Measurements from ENCODE around the gene SPEM1. TPM values are rescaled to one million over a fixed set of nuclear protein-coding genes. Genes with fewer than 3 reads are reported as not detected.

Gene SPEM1
- total RNA-seq, 4 donors from 2014 or later, result not detected

DNA sequence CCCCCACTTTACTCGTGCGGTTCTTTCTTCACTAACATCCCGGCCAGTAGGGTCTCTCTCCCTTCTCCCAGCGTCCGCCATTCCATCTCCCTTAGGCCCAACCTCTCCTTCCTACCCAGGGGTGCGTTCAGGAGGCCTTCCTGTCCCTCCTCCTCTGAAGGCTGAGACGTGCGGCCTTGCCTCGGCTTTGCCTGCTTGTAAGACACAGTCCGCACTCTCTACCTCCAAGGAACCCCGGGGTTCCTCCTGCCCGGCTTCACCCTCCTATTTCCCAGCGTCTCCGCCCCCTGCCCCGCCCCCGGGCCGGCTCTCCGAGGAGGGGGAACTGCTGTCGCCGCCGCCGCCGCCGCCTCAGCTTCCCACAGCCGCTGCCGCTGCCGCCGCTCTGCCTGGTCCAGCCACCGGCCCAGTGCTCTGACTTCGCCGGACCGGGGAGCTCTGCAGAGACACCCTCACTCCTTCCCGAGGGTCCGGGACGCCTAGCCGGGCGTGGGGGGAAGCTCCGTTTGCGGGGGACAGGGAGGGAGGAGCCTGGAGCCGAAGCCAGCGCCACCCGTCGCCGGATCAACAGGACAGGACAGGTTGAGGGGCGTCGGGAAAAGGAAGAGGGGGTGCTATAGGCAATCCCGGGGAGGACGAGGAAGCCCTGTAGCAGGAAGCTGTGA, 18.0 kb downstream of the SPEM1 start:
- Histone ChIP-seq H3K4me3 (peak overlapping the region; percentile 8 to 51 (median 20)), H3K4me1 (peaks cover 0 to 63% (median 36%) of the 10 kb centered on the region in 4 donors), H3K27me3 (peaks cover 0 to 68% of the 10 kb centered on the region in 2 donors), H3K27ac (peak overlapping the region in 1 of 4 donors; percentile 70), H3K9me3 (no peaks in the 10 kb centered on the region), H3K36me3 (no peaks in the 10 kb centered on the region)
- DNase-seq (ENCODE audit: low spot score in 2 of 2), result peak in 1 of 2 donors; percentile 50
- TF ChIP-seq POLR2A (IDR thresholded peaks at IDR 0.05) (no peak), EP300 (IDR thresholded peaks at IDR 0.05) (no peak)
- TF ChIP-seq, protein P1, sequence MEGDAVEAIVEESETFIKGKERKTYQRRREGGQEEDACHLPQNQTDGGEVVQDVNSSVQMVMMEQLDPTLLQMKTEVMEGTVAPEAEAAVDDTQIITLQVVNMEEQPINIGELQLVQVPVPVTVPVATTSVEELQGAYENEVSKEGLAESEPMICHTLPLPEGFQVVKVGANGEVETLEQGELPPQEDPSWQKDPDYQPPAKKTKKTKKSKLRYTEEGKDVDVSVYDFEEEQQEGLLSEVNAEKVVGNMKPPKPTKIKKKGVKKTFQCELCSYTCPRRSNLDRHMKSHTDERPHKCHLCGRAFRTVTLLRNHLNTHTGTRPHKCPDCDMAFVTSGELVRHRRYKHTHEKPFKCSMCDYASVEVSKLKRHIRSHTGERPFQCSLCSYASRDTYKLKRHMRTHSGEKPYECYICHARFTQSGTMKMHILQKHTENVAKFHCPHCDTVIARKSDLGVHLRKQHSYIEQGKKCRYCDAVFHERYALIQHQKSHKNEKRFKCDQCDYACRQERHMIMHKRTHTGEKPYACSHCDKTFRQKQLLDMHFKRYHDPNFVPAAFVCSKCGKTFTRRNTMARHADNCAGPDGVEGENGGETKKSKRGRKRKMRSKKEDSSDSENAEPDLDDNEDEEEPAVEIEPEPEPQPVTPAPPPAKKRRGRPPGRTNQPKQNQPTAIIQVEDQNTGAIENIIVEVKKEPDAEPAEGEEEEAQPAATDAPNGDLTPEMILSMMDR (IDR thresholded peaks at IDR 0.05), result no peak
- 14 to 15% methylated on average over 27 to 44 of the region's 48 CpGs for WGBS, 2 donors

DNA sequence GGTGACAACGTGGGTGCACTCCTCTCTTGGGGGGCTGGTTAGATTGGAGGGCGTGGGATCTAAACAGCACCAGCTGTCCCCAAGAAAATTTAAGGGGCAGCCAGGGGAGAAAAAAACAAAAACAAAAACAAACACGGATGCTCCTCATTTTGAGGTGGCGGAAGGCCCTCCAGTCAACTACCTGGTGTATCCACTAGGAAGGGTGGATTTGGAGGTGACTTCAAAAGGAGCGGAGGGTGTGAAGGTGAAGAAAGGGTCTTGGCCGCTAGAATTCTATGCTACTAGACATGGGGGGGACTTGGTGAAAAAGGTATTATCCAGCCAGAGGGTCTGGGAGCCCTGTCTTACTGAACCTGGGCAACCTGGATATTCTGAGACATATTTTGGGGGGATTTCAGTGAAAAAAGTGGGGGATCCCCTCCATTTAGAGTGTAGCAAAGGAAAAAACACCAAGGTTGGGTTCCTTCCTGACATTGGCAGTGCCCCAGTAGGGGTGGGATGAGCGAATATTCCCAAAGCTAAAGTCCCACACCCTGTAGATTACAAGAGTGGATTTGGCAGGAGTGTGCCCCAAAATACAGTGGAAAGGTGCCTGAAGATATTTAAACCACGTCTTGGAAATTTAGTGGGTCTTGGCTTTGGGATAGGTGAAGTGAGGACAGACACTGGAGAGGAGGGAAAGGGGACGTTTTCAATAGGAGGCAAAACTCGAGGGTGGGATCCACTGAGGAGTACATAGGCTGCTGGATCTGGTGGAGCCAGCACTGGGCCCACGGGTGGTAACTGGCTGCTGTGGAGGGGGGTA, 18.7 kb downstream of the SPEM1 start:
- TF ChIP-seq EP300 (IDR thresholded peaks at IDR 0.05), result no peak
- no peak for TF ChIP-seq POLR2A (IDR thresholded peaks at IDR 0.05)
- TF ChIP-seq, protein P1 (IDR thresholded peaks at IDR 0.05), result no peak
- no peak for DNase-seq (ENCODE audit: low spot score in 2 of 2)
- Histone ChIP-seq H3K4me1 (peaks cover 0 to 63% (median 36%) of the 10 kb centered on the region in 4 donors), H3K9me3 (no peaks in the 10 kb centered on the region), H3K4me3 (peak overlapping the region in 3 of 4 donors; percentile 19 to 51 (median 21)), H3K27me3 (peaks cover 0 to 68% of the 10 kb centered on the region in 2 donors), H3K36me3 (no peaks in the 10 kb centered on the region), H3K27ac (peak overlapping the region in 1 of 4 donors; percentile 70)
- WGBS, 2 donors, result 43 to 51% methylated on average over 11 of the region's 11 CpGs

DNA sequence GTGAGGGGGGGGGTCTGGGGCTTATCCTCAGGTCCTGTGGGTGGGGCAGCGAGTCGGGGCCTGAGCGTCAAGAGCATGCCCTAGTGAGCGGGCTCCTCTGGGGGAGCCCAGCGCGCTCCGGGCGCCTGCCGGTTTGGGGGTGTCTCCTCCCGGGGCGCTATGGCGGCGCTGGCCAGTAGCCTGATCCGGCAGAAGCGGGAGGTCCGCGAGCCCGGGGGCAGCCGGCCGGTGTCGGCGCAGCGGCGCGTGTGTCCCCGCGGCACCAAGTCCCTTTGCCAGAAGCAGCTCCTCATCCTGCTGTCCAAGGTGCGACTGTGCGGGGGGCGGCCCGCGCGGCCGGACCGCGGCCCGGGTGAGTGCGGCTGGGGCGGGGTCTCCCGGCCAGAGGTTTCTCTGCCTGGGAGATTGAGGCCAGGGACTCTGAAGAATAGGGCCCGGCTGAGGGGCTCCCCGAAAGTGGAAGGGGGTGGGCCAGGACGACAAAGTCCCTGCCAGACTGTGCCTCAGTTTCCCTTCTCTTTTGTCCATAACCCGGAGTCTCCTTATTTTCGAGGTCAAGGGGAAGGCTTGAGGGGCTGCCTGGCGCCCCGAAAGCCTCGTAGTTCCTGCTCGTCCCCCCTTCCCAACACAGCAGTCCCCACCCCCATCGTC, 19.5 kb downstream of the SPEM1 start, which contains the start of gene FGF11:
FGF11 (plus strand) TSS at position 51 of the 651 bp plus-strand sequence; CDS start at position 160, 109 bp downstream.
- H3K4me1 ChIP-seq, result peaks cover 0 to 65% (median 36%) of the 10 kb centered on the region in 4 donors
- no peak for DNase-seq (ENCODE audit: low spot score in 2 of 2)
- H3K27ac ChIP-seq, result peak within 1 kb of the TSS in 2 of 4 donors; percentile 25 to 70
- no peaks in the 10 kb centered on the region for H3K36me3 ChIP-seq
- TF ChIP-seq POLR2A (IDR thresholded peaks at IDR 0.05) (no peak), EP300 (IDR thresholded peaks at IDR 0.05) (no peak)
- TF ChIP-seq, protein P1 (IDR thresholded peaks at IDR 0.05), result no peak
- peaks cover 0 to 71% of the 10 kb centered on the region in 2 donors for H3K27me3 ChIP-seq
- H3K9me3 ChIP-seq, result no peaks in the 10 kb centered on the region
- H3K4me3 ChIP-seq, result peak within 1 kb of the TSS; percentile 8 to 51 (median 28)
- WGBS, 2 donors, result 1 to 3% methylated on average over 13 to 23 of the region's 50 CpGs

DNA sequence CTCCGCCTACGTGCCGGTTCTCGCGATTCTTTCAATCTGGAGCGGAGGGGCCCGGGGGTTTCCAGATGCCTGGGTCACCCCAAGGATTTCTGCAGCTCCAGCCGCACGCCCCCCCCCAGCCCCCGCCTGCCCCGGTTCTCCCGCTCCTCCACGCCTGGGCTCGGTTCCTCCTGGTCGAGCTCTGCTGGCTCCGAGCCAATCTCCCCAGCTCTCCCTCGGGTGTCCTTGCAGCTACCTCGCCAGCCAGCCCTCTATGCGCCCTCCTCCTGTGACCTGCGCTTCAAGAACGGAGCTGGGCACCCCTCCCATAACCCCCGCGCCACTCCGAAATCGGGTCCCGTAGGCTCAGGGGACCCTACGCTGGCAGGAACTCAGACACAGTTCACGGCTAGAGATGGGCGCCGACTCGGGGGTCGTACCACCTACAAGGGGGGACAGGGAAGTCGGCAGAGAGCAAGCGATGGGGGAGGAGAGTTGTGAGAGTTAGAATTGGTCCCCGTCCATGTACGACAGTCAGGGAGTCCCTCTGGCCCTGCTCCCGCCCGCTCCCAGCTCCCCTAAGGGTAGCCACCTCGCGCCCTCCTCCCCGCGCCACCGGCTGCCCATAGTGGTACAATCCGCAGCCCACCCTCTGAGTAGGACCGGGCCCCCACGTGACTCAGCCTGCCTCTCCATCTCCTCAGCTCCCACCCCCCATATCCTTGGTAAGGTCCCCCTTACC, 20.1 kb downstream of the SPEM1 start:
- H3K4me1 ChIP-seq, result peaks cover 0 to 68% (median 38%) of the 10 kb centered on the region in 4 donors
- peaks cover 0 to 78% of the 10 kb centered on the region in 2 donors for H3K27me3 ChIP-seq

More for the DNA sequence above, 20.1 kb downstream of the SPEM1 start:
- no peak for TF ChIP-seq EP300 (IDR thresholded peaks at IDR 0.05)
- TF ChIP-seq, protein P1 (IDR thresholded peaks at IDR 0.05), result no peak
- no peak for TF ChIP-seq POLR2A (IDR thresholded peaks at IDR 0.05)
- no peaks in the 10 kb centered on the region for H3K9me3 ChIP-seq
- no peaks in the 10 kb centered on the region for H3K36me3 ChIP-seq
- WGBS, 2 donors, result 2 to 3% methylated on average over 41 to 44 of the region's 46 CpGs
- peak overlapping the region; percentile 7 to 41 (median 28) for H3K4me3 ChIP-seq
- DNase-seq (ENCODE audit: low spot score in 2 of 2), result no peak
- peak overlapping the region in 2 of 4 donors; percentile 2 to 25 for H3K27ac ChIP-seq

Data from tibial nerve (tissue), 4 donors.